ENCODE data around the gene TUBGCP5. TPM values are rescaled to one million over a fixed set of nuclear protein-coding genes. Genes with fewer than 3 reads are reported as not detected.
A peak's percentile ranks its signal among the peaks of the same experiment; 100 is the strongest.
"Not testable (repeated sequence)": the region's sequence is repeated elsewhere in the genome, so short reads cannot be mapped to it uniquely, and the experiment has no call there.

Gene TUBGCP5
- total RNA-seq, 1 donor from 2014 or later: 12.9 TPM

GRCh38 chr15:23049984-23050628, 10.7 kb upstream of the TUBGCP5 start:
- no peaks in the 10 kb centered on the region for H3K36me3 ChIP-seq (ENCODE audit: control insufficient read depth, insufficient read depth, low read length)
- no peak for TF ChIP-seq CTCF (IDR thresholded peaks at IDR 0.05; ENCODE audit: insufficient read depth, low read length, severe bottlenecking)
- H3K27me3 ChIP-seq (ENCODE audit: control insufficient read depth, insufficient read depth, low read length): no peaks in the 10 kb centered on the region
- FAIRE-seq (no peak), DNase-seq (ENCODE audit: low read depth) (no peak)
- H3K4me3 ChIP-seq (ENCODE audit: low read depth, low read length): no peak overlapping the region

GRCh38 chr15:23048572-23049282, 9.4 kb upstream of the TUBGCP5 start:
- not testable (repeated sequence) for H3K36me3 ChIP-seq (ENCODE audit: control insufficient read depth, insufficient read depth, low read length); DNase-seq (ENCODE audit: low read depth); H3K4me3 ChIP-seq (ENCODE audit: low read depth, low read length); H3K27me3 ChIP-seq (ENCODE audit: control insufficient read depth, insufficient read depth, low read length); FAIRE-seq

- H3K27me3 ChIP-seq (ENCODE audit: control insufficient read depth, insufficient read depth, low read length); H3K36me3 ChIP-seq (ENCODE audit: control insufficient read depth, insufficient read depth, low read length); H3K4me3 ChIP-seq (ENCODE audit: low read depth, low read length); DNase-seq (ENCODE audit: low read depth); FAIRE-seq: not testable (repeated sequence)
Observed at GRCh38 chr15:23043987-23044386, 4.6 kb upstream of the TUBGCP5 start.

- not testable (repeated sequence) for FAIRE-seq; H3K27me3 ChIP-seq (ENCODE audit: control insufficient read depth, insufficient read depth, low read length); H3K36me3 ChIP-seq (ENCODE audit: control insufficient read depth, insufficient read depth, low read length); H3K4me3 ChIP-seq (ENCODE audit: low read depth, low read length); DNase-seq (ENCODE audit: low read depth)
Observed at GRCh38 chr15:23043535-23043934, 4.2 kb upstream of the TUBGCP5 start.

- H3K27me3 ChIP-seq (ENCODE audit: control insufficient read depth, insufficient read depth, low read length); DNase-seq (ENCODE audit: low read depth); H3K36me3 ChIP-seq (ENCODE audit: control insufficient read depth, insufficient read depth, low read length); H3K4me3 ChIP-seq (ENCODE audit: low read depth, low read length); FAIRE-seq: not testable (repeated sequence)
Observed at GRCh38 chr15:23041736-23042135, 2.4 kb upstream of the TUBGCP5 start.

GRCh38 chr15:23039917-23040281, 530 bp upstream of the TUBGCP5 start:
- DNase-seq (ENCODE audit: low read depth): no peak
- no peak for TF ChIP-seq CTCF (IDR thresholded peaks at IDR 0.05; ENCODE audit: insufficient read depth, low read length, severe bottlenecking)
- Histone ChIP-seq H3K36me3 (ENCODE audit: control insufficient read depth, insufficient read depth, low read length) (no peaks in the 10 kb centered on the region), H3K4me3 (ENCODE audit: low read depth, low read length) (peak overlapping the region; percentile 59), H3K27me3 (ENCODE audit: control insufficient read depth, insufficient read depth, low read length) (no peaks in the 10 kb centered on the region)
- FAIRE-seq: no peak

GRCh38 chr15:23038726-23039142, 635 bp downstream of the TUBGCP5 start:
- Histone ChIP-seq H3K4me3 (ENCODE audit: low read depth, low read length) (peak overlapping the region; percentile 59), H3K36me3 (ENCODE audit: control insufficient read depth, insufficient read depth, low read length) (peaks cover 2% of the 10 kb centered on the region), H3K27me3 (ENCODE audit: control insufficient read depth, insufficient read depth, low read length) (no peaks in the 10 kb centered on the region)
- no peak for TF ChIP-seq CTCF (IDR thresholded peaks at IDR 0.05; ENCODE audit: insufficient read depth, low read length, severe bottlenecking)
- FAIRE-seq (no peak), DNase-seq (ENCODE audit: low read depth) (peak; percentile 67)
